Naive thymus-derived CD4-positive, alpha-beta T cell (primary cell): ENCODE data around the gene HNRNPF. TPM values are rescaled to one million over a fixed set of nuclear protein-coding genes. Genes with fewer than 3 reads are reported as not detected.

Experiments
- ATAC-seq: fragments of 150-1000 bp; cut with Tn5 transposase; 2 replicates; pipeline ENCODE4 v1.10.0; 2021; ENCODE audit warnings: mild to moderate bottlenecking, moderate library complexity
- CTCF ChIA-PET: fragments of 350-600 bp; sonication (Branson Sonifier 250); formaldehyde crosslinking; loops from one replicate; lab custom pipeline; 2021; ENCODE audit warnings: antibody characterized with exemption; lab: Charles Lee
- POLR2A ChIA-PET: fragments of 350-600 bp; sonication (Branson Sonifier 250); formaldehyde crosslinking; loops from one replicate; lab custom pipeline; 2021; ENCODE audit warnings: antibody characterized with exemption, inconsistent platforms; lab: Charles Lee
- DNase-seq, 9 donors: peaks; one replicate each; pipeline versions ENCODE4 v3.0.0 to v3.0.0-alpha.2; 2020 to 2022; ENCODE audit warnings: mixed read lengths in 1 of 9
- H3K27ac ChIP-seq: one replicate; pipeline ENCODE4 v1.7.0; 2013; ENCODE audit warnings: mild to moderate bottlenecking, low read depth, low read length, moderate library complexity
- H3K27me3 ChIP-seq, 2 donors: one replicate each; pipeline ENCODE4 v1.7.0; 2013; ENCODE audit warnings: low read length in 2 of 2, mild to moderate bottlenecking in 2 of 2, moderate library complexity in 2 of 2; ENCODE audit not compliant: control insufficient read depth in 2 of 2, insufficient read depth in 2 of 2
- H3K36me3 ChIP-seq, 3 experiments: 1 replicate in 2 of 3; 2 replicates in 1 of 3; pipeline ENCODE4 v1.7.0; 2013; ENCODE audit warnings: low read length in 3 of 3, mild to moderate bottlenecking in 3 of 3, moderate library complexity in 1 of 3; ENCODE audit not compliant: insufficient read depth in 3 of 3, control insufficient read depth in 2 of 3
- H3K4me1 ChIP-seq, 2 donors: one replicate each; pipeline ENCODE4 v1.7.0; 2013; ENCODE audit warnings: low read length in 2 of 2, mild to moderate bottlenecking in 2 of 2, moderate library complexity in 1 of 2; ENCODE audit not compliant: control insufficient read depth in 2 of 2, insufficient read depth in 2 of 2
- H3K4me3 ChIP-seq: 2 replicates; pipeline ENCODE4 v1.7.0; 2013; ENCODE audit warnings: mild to moderate bottlenecking, low read length
- H3K9me3 ChIP-seq, 3 experiments: 1 replicate in 2 of 3; 2 replicates in 1 of 3; pipeline ENCODE4 v1.7.0; 2013; ENCODE audit warnings: low read length in 3 of 3; ENCODE audit not compliant: control insufficient read depth in 2 of 3
- H3K27ac Mint-ChIP-seq, 9 donors: one replicate each; pipeline ENCODE4 v1.8.0; 2020 to 2022; ENCODE audit warnings: mixed read lengths in 9 of 9, mild to moderate bottlenecking in 8 of 9, moderate library complexity in 5 of 9, inconsistent platforms in 2 of 9
- H3K27me3 Mint-ChIP-seq, 5 donors: one replicate each; pipeline ENCODE4 v1.8.0; 2021 to 2022; ENCODE audit warnings: mixed read lengths in 5 of 5, mild to moderate bottlenecking in 1 of 5
- H3K36me3 Mint-ChIP-seq, 5 donors: one replicate each; pipeline ENCODE4 v1.8.0; 2020 to 2022; ENCODE audit warnings: mixed read lengths in 5 of 5, mild to moderate bottlenecking in 3 of 5, inconsistent platforms in 1 of 5
- H3K4me1 Mint-ChIP-seq, 7 donors: one replicate each; pipeline ENCODE4 v1.8.0; 2020 to 2022; ENCODE audit warnings: mixed read lengths in 7 of 7, mild to moderate bottlenecking in 3 of 7, inconsistent platforms in 1 of 7
- H3K4me3 Mint-ChIP-seq, 10 donors: one replicate each; pipeline ENCODE4 v1.8.0; 2020 to 2022; ENCODE audit warnings: mild to moderate bottlenecking in 10 of 10, mixed read lengths in 10 of 10, moderate library complexity in 6 of 10, inconsistent platforms in 2 of 10
- H3K9me3 Mint-ChIP-seq, 11 donors: one replicate each; pipeline ENCODE4 v1.8.0; 2020 to 2022; ENCODE audit warnings: mixed read lengths in 11 of 11, mild to moderate bottlenecking in 4 of 11, inconsistent platforms in 1 of 11, moderate library complexity in 1 of 11
- intact Hi-C, 2 donors: fragments of 100-400 bp; cut with micrococcal nuclease; formaldehyde crosslinking; loops; one replicate each; pipeline ENCODE4 v1.15.1; 2023
- polyA plus RNA-seq, 2 donors: library from polyadenylated mRNA; unstranded; fragments of 300-500 nt; fragmentation: Illumina TruSeq; gene quantifications; one replicate each; pipeline ENCODE4 v1.2.3, GENCODE V29; 2021
- total RNA-seq, 6 experiments: library from RNA in 5 of 6; stranded (reverse) in 5 of 6; gene quantifications; 1 replicate in 5 of 6; 2 replicates in 1 of 6; pipeline ENCODE4 v1.2.3 and lab custom pipeline; 2021 to 2026

HNRNPF gene
- total and polyA plus RNA-seq, 7 experiments from 2014 or later, result 88.1 to 449 (median 173) TPM

DNA sequence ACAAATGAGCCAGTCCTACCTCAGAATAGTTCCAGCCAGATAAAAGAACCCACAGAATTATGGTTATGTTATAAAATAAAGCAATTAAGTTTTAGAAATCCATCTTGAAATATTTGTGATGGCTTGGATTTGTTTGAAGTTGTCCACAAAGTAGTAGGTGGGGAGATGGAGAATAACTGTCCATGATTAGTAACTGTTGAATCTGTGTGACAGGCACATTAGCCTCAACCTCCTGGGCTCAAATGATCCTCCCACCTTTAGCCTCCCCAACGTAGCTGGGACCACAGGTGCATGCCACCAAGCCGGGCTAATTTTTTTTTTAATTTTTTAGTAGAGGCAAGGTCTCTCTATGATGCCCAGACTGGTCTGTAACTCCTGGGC is 10.1 kb downstream of the HNRNPF start:
- Mint-ChIP-seq H3K36me3 (peaks cover under 1 to 48% (median 24%) of the 10 kb centered on the region in 5 donors), H3K9me3 (peaks cover 0 to 7% (median 0%) of the 10 kb centered on the region in 11 donors), H3K27ac (peak overlapping the region; percentile 87 to 99 (median 97)), H3K4me3 (peak overlapping the region; percentile 29 to 100 (median 93)), H3K27me3 (no peaks in the 10 kb centered on the region), H3K4me1 (peaks cover 67 to 96% (median 83%) of the 10 kb centered on the region in 7 donors)
- peak overlapping the region; percentile 24 for H3K4me3 ChIP-seq
- ChIA-PET CTCF (interaction anchor here (1.8 kb wide), 1 partner anchor 55 kb away, joined by 4 read pairs; no protein-coding TSS in a partner anchor), POLR2A (interaction anchor here (1.4 to 3.1 kb wide), 4 partner anchors 9 to 38 kb away, joined by 7 to 12 read pairs (median 10); partner anchors contain the start of genes HNRNPF and ZNF487)
- H3K4me1 ChIP-seq, result peaks cover 73 to 84% of the 10 kb centered on the region in 2 donors
- intact Hi-C loops, result loop anchor here (5.0 kb wide), 3 partner anchors 107 to 617 kb away; partner anchors contain the start of genes BMS1 (in 1 of the 2) and ZNF32 (in 1 of the 2)
- DNase-seq, result no peak
- H3K27me3 ChIP-seq, result no peaks in the 10 kb centered on the region
- no peaks in the 10 kb centered on the region for H3K9me3 ChIP-seq
- H3K27ac ChIP-seq, result peak overlapping the region; percentile 89
- H3K36me3 ChIP-seq, result peaks cover 4 to 17% (median 8%) of the 10 kb centered on the region in 3 experiments
- ATAC-seq, result no peak

DNA sequence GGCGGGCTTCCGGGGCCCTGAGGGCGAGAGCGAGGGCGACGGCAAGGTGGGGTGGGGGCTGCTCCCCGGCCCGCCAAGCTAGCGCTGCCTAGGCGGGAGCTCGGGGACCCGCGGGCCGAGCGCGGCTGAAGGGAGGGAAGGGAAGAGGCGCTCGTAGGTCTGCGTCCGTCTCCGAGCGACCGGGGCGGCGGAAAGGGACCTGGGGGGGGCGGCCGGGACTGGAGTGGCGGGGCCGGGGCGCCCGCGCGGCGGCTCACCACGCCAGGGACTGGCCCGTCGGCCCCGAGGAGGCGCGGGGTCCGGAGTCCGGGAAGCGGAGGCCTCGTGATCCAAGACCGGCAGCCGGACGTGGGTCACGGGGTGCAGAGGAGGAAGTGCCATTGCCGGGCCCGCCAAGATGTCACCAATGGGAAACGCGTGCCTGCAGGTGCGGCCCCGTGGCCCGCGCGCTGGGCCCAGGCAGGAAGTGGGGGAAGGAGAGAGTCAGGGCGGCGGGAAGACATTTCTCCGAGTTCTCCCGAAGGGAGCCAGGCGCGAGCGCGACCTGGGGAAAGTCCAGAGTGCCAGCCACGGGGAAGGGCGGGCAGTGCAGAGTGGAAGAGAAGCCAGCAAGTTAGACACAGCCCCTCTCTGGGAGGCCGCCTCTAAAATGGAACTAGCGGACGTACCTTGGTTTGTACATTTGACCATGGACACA is 11.9 kb downstream of the HNRNPF start:
- Mint-ChIP-seq H3K4me1 (peaks cover 67 to 93% (median 81%) of the 10 kb centered on the region in 7 donors), H3K4me3 (peak overlapping the region; percentile 90 to 100 (median 94)), H3K27me3 (no peaks in the 10 kb centered on the region), H3K36me3 (peaks cover 4 to 51% (median 28%) of the 10 kb centered on the region in 5 donors), H3K27ac (peak overlapping the region; percentile 87 to 99 (median 97)), H3K9me3 (peaks cover 0 to 3% (median 0%) of the 10 kb centered on the region in 11 donors)
- intact Hi-C loops, result loop anchor here (1.0 to 5.0 kb wide), 9 partner anchors 10 to 845 kb away; partner anchors contain the start of genes BMS1 (in 1 of the 2), CSGALNACT2 (in 1 of the 2) and ZNF32 (in 1 of the 2)
- peak; percentile 61 to 85 (median 68) for DNase-seq
- Histone ChIP-seq H3K27ac (peak overlapping the region; percentile 89), H3K4me3 (peak overlapping the region; percentile 70), H3K4me1 (peaks cover 55 to 66% of the 10 kb centered on the region in 2 donors), H3K9me3 (no peaks in the 10 kb centered on the region), H3K27me3 (no peaks in the 10 kb centered on the region), H3K36me3 (peaks cover 8 to 33% (median 11%) of the 10 kb centered on the region in 3 experiments)
- CTCF ChIA-PET, result no interaction called here
- peak; percentile 78 for ATAC-seq
- POLR2A ChIA-PET, result interaction anchor here (0.6 to 4.2 kb wide), 14 partner anchors 9 to 179 kb away, joined by 3 to 31 read pairs (median 5); partner anchors contain the start of genes HNRNPF and ZNF487

DNA sequence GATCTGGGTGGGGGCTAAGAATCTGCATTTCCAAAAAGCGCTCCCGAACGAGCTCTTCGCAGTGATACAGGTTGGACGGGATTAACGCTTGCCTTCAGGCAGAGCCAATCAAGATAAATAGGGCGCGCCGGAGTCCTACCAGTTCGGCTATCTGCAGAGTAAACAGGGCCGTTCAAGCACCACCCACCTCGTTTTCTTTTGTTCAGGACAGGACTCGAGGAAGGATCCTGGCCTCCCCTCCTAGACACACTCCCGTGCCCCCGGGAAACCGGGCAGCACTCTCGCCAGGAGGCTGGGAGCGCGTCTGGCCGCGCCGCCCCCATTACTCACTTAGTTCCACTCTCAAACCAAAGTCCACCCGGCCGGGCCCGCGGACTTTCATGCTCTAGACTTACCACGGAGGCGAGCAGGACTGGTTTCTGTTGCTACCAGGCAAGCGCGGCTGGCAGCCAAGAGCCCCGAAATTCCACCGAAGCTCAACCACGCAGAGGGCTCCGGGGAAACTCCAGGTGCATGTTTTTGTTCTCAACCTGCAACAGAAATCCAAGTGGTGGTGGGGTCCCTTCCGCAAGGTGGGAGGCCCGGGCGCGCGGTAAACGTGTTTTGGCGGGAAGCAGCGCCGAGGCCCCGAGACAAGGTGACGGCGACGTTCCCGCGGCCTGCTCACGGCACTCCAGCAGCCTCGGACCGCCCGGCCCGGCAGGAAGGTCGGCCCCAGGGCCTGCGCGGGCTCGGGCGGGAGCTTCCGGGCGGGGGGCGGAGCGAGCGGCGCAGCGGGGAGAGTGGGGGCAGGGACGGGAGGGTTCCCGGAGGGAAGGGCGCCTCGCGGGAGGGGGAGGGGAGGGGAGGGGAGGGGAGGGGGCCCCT is 12.7 kb downstream of the HNRNPF start:
- H3K4me3 Mint-ChIP-seq, result peak overlapping the region; percentile 87 to 100 (median 91)

DNA sequence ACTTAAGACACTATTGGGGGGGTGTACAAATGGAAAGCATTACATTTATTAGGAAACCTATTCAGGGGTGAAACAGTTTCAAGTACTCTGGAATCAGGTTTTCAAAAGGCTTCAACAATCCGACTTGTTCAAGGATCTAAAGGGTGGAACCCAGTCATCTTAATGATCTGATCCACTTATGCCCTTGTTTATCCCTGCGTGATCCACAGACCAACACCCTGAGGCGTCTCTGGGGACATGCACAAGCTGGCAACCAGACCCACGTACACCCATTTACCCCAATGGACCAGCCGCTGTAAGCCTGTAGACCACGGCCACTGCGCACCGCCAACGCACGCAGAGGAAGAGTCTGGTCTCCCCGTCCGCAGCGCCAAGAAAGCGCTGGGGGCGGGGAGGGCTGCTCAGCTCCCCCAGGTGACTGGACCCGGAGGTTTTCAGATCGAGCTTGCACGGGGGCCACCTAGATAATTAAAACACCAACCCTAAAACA is 13.4 kb downstream of the HNRNPF start:
- Histone ChIP-seq H3K27ac (peak overlapping the region; percentile 89), H3K4me3 (peak overlapping the region; percentile 54), H3K4me1 (peaks cover 43 to 57% of the 10 kb centered on the region in 2 donors), H3K9me3 (no peaks in the 10 kb centered on the region), H3K27me3 (no peaks in the 10 kb centered on the region), H3K36me3 (peaks cover 10 to 48% (median 11%) of the 10 kb centered on the region in 3 experiments)
- H3K27ac Mint-ChIP-seq, result peak overlapping the region; percentile 92 to 97 (median 95)
- intact Hi-C loops, result loop anchor here (1.0 to 5.0 kb wide), 5 partner anchors 33 to 613 kb away; partner anchors contain the start of genes BMS1 (in 1 of the 2), CSGALNACT2 (in 1 of the 2) and ZNF32 (in 1 of the 2)
- H3K9me3 Mint-ChIP-seq, result peaks cover 0 to 3% (median 0%) of the 10 kb centered on the region in 11 donors
- POLR2A ChIA-PET, result interaction anchor here (0.6 to 4.2 kb wide), 14 partner anchors 9 to 183 kb away, joined by 3 to 31 read pairs (median 4); partner anchors contain the start of genes HNRNPF and ZNF487
- H3K4me1 Mint-ChIP-seq, result peaks cover 55 to 88% (median 76%) of the 10 kb centered on the region in 7 donors
- H3K36me3 Mint-ChIP-seq, result peaks cover 4 to 55% (median 33%) of the 10 kb centered on the region in 5 donors
- peak overlapping the region; percentile 87 to 95 (median 90) for H3K4me3 Mint-ChIP-seq
- DNase-seq, result peak in 4 of 9 donors; percentile 16 to 28 (median 24)
- no peaks in the 10 kb centered on the region for H3K27me3 Mint-ChIP-seq
- ATAC-seq, result no peak
- CTCF ChIA-PET, result interaction anchor here (0.5 to 0.9 kb wide), 3 partner anchors 10 to 58 kb away, joined by 3 to 5 read pairs (median 3); no protein-coding TSS in a partner anchor

More for the DNA sequence above, 12.7 kb downstream of the HNRNPF start:
- H3K36me3 Mint-ChIP-seq, result peaks cover 4 to 54% (median 33%) of the 10 kb centered on the region in 5 donors
- peak; percentile 48 to 83 (median 62) for DNase-seq
- H3K9me3 ChIP-seq, result no peaks in the 10 kb centered on the region
- peak overlapping the region; percentile 54 for H3K4me3 ChIP-seq
- intact Hi-C loops, result loop anchor here (1.0 to 5.0 kb wide), 5 partner anchors 34 to 614 kb away; partner anchors contain the start of genes BMS1 (in 1 of the 2), CSGALNACT2 (in 1 of the 2) and ZNF32 (in 1 of the 2)
- peaks cover 48 to 61% of the 10 kb centered on the region in 2 donors for H3K4me1 ChIP-seq
- ChIA-PET CTCF (no interaction called here), POLR2A (interaction anchor here (0.6 to 4.2 kb wide), 19 partner anchors 10 to 182 kb away, joined by 3 to 31 read pairs (median 3); partner anchors contain the start of genes HNRNPF and ZNF487)
- H3K27ac Mint-ChIP-seq, result peak overlapping the region; percentile 92 to 97 (median 95)
- H3K27ac ChIP-seq, result peak overlapping the region; percentile 89
- ATAC-seq, result peak; percentile 67
- no peaks in the 10 kb centered on the region for H3K27me3 ChIP-seq
- H3K9me3 Mint-ChIP-seq, result peaks cover 0 to 3% (median 0%) of the 10 kb centered on the region in 11 donors
- no peaks in the 10 kb centered on the region for H3K27me3 Mint-ChIP-seq
- peaks cover 60 to 91% (median 79%) of the 10 kb centered on the region in 7 donors for H3K4me1 Mint-ChIP-seq
- H3K36me3 ChIP-seq, result peaks cover 8 to 41% (median 11%) of the 10 kb centered on the region in 3 experiments

DNA sequence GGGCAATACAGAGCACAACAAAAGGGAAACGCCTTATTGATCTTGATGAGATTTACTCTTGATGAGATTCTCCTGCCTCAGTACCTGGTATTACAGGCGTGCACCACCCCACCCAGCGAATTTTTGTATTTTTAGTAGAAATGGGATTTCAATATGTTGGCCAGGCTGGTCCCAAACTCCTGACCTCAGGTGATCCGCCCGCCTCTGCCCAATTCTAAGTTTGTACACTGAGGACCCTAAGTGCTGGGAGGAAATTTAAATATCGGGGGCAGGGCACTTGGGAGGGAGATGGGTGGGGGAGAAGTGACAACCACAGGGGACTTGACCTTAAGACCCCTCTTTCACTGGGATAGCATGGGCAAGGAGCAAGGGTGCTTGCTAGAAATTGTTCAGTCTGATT is 14.1 kb downstream of the HNRNPF start:
- Histone ChIP-seq H3K4me1 (peaks cover 42 to 55% of the 10 kb centered on the region in 2 donors), H3K9me3 (no peaks in the 10 kb centered on the region), H3K4me3 (no peak overlapping the region), H3K27ac (peak overlapping the region; percentile 89), H3K36me3 (peaks cover 11 to 55% (median 18%) of the 10 kb centered on the region in 3 experiments), H3K27me3 (no peaks in the 10 kb centered on the region)
- H3K27me3 Mint-ChIP-seq, result no peaks in the 10 kb centered on the region
- intact Hi-C loops, result loop anchor here (5.0 kb wide), 3 partner anchors 103 to 613 kb away; partner anchors contain the start of genes BMS1 (in 1 of the 2) and ZNF32 (in 1 of the 2)
- DNase-seq (no peak), ATAC-seq (no peak)
- H3K27ac Mint-ChIP-seq, result peak overlapping the region; percentile 92 to 97 (median 95)
- POLR2A ChIA-PET, result interaction anchor here (0.7 to 4.2 kb wide), 7 partner anchors 9 to 599 kb away, joined by 3 to 31 read pairs (median 5); partner anchors contain the start of gene ZNF487
- CTCF ChIA-PET, result interaction anchor here (0.6 to 0.9 kb wide), 2 partner anchors 13 to 59 kb away, joined by 3 to 5 read pairs; no protein-coding TSS in a partner anchor
- H3K36me3 Mint-ChIP-seq, result peaks cover 4 to 58% (median 33%) of the 10 kb centered on the region in 5 donors
- peaks cover 55 to 88% (median 77%) of the 10 kb centered on the region in 7 donors for H3K4me1 Mint-ChIP-seq
- peak overlapping the region; percentile 87 to 95 (median 90) for H3K4me3 Mint-ChIP-seq
- H3K9me3 Mint-ChIP-seq, result peaks cover 0 to 3% (median 0%) of the 10 kb centered on the region in 11 donors
